H9 (cell line): Measurements from ENCODE around the gene MBTPS1. TPM values are rescaled to one million over a fixed set of nuclear protein-coding genes. Genes with fewer than 3 reads are reported as not detected.

ENCODE experiments used
- DNase-seq: peaks from one replicate; pipeline ENCODE4 v3.0.0-alpha.2; 2017
- H2AFZ ChIP-seq: one replicate; pipeline ENCODE4 v1.6.1; 2013; ENCODE audit warnings: mild to moderate bottlenecking, low read length, control low read depth, moderate library complexity
- H2AK5ac ChIP-seq: 2 replicates; pipeline ENCODE4 v1.6.1; 2013; ENCODE audit warnings: low read length, control low read depth, mixed read lengths; ENCODE audit not compliant: insufficient read length
- H2BK120ac ChIP-seq: one replicate; pipeline ENCODE4 v1.6.1; 2013; ENCODE audit warnings: low read depth, mild to moderate bottlenecking, low read length, control low read depth, inconsistent platforms; ENCODE audit not compliant: poor library complexity, severe bottlenecking
- H2BK12ac ChIP-seq: 2 replicates; pipeline ENCODE4 v1.6.1; 2013; ENCODE audit warnings: low read length, control low read depth, mixed read lengths, low read depth; ENCODE audit not compliant: insufficient read length
- H2BK15ac ChIP-seq: 2 replicates; pipeline ENCODE4 v1.6.1; 2013; ENCODE audit warnings: low read depth, low read length, control low read depth
- H2BK20ac ChIP-seq: one replicate; pipeline ENCODE4 v1.6.1; 2013; ENCODE audit warnings: low read depth, mild to moderate bottlenecking, low read length, control low read depth, inconsistent platforms; ENCODE audit not compliant: poor library complexity, severe bottlenecking
- H2BK5ac ChIP-seq: 2 replicates; pipeline ENCODE4 v1.6.1; 2013; ENCODE audit warnings: low read length, control low read depth, mixed read lengths; ENCODE audit not compliant: insufficient read length
- H3K14ac ChIP-seq: 2 replicates; pipeline ENCODE4 v1.6.1; 2013; ENCODE audit warnings: low read length, control low read depth; ENCODE audit not compliant: insufficient read depth
- H3K18ac ChIP-seq: 2 replicates; pipeline ENCODE4 v1.6.1; 2013; ENCODE audit warnings: low read depth, mild to moderate bottlenecking, mixed read lengths, low read length, control low read depth; ENCODE audit not compliant: insufficient read length
- H3K23ac ChIP-seq: 2 replicates; pipeline ENCODE4 v1.6.1; 2013; ENCODE audit warnings: low read length, control low read depth, mixed read lengths, low read depth; ENCODE audit not compliant: insufficient read length
- H3K23me2 ChIP-seq: 2 replicates; pipeline ENCODE4 v1.6.1; 2013; ENCODE audit warnings: low read depth, mild to moderate bottlenecking, mixed read lengths, low read length, control low read depth; ENCODE audit not compliant: insufficient read length, poor library complexity, severe bottlenecking
- H3K27ac ChIP-seq: 2 replicates; pipeline ENCODE4 v1.5.1; 2013; ENCODE audit warnings: low read length, control low read depth, mixed read lengths, low read depth; ENCODE audit not compliant: insufficient read length
- H3K27me3 ChIP-seq: 2 replicates; pipeline ENCODE4 v1.6.1; 2013; ENCODE audit warnings: low read length, control low read depth, inconsistent platforms; ENCODE audit not compliant: insufficient read depth
- H3K4ac ChIP-seq: 2 replicates; pipeline ENCODE4 v1.6.1; 2013; ENCODE audit warnings: low read depth, mild to moderate bottlenecking, control low read depth, inconsistent platforms, low read length, moderate library complexity
- H3K4me1 ChIP-seq: 2 replicates; pipeline ENCODE4 v1.6.1; 2013; ENCODE audit warnings: low read length, control low read depth, inconsistent platforms; ENCODE audit not compliant: insufficient read depth
- H3K4me2 ChIP-seq: 2 replicates; pipeline ENCODE4 v1.6.1; 2013; ENCODE audit warnings: low read length, control low read depth, mixed read lengths; ENCODE audit not compliant: insufficient read length, insufficient read depth
- H3K56ac ChIP-seq: 2 replicates; pipeline ENCODE4 v1.6.1; 2013; ENCODE audit warnings: low read depth, mild to moderate bottlenecking, mixed read lengths, low read length, control low read depth; ENCODE audit not compliant: insufficient read length
- H3K79me1 ChIP-seq: 2 replicates; pipeline ENCODE4 v1.6.1; 2013; ENCODE audit warnings: low read depth, mild to moderate bottlenecking, moderate library complexity, low read length, control low read depth, inconsistent platforms; ENCODE audit not compliant: insufficient read depth, poor library complexity, severe bottlenecking
- H3K79me2 ChIP-seq: 2 replicates; pipeline ENCODE4 v1.6.1; 2013; ENCODE audit warnings: low read length, control low read depth, inconsistent platforms; ENCODE audit not compliant: insufficient read depth
- H3K9ac ChIP-seq: 2 replicates; pipeline ENCODE4 v1.6.1; 2013; ENCODE audit warnings: low read length, control low read depth, mixed read lengths; ENCODE audit not compliant: insufficient read length; ENCODE audit errors: extremely low read depth
- H3K9me3 ChIP-seq: one replicate; pipeline ENCODE4 v1.6.1; 2013; ENCODE audit warnings: low read depth, low read length, inconsistent platforms; ENCODE audit not compliant: control insufficient read depth
- H3T11ph ChIP-seq: one replicate; pipeline ENCODE4 v1.6.1; 2013; ENCODE audit warnings: mild to moderate bottlenecking, low read length, control low read depth, inconsistent platforms
- H4K20me1 ChIP-seq: one replicate; pipeline ENCODE4 v1.6.1; 2013; ENCODE audit not compliant: control insufficient read depth, insufficient read length, insufficient read depth
- H4K5ac ChIP-seq: 2 replicates; pipeline ENCODE4 v1.6.1; 2013; ENCODE audit warnings: low read depth, mild to moderate bottlenecking, mixed read lengths, low read length, control low read depth; ENCODE audit not compliant: insufficient read length
- H4K8ac ChIP-seq: replicated peaks from 2 replicates; pipeline ENCODE4 v1.6.1; 2013; ENCODE audit warnings: low read length, control low read depth, mixed read lengths, low read depth; ENCODE audit not compliant: insufficient read length
- H4K91ac ChIP-seq: 2 replicates; pipeline ENCODE4 v1.6.1; 2013; ENCODE audit warnings: low read depth, mild to moderate bottlenecking, moderate library complexity, mixed read lengths, low read length, control low read depth; ENCODE audit not compliant: insufficient read length
- H3K27ac Mint-ChIP-seq, 3 experiments: 2 replicates in 2 of 3; 3 replicates in 1 of 3; pipeline ENCODE4 v1.8.0; 2020 to 2021; ENCODE audit warnings: mixed read lengths in 3 of 3, mild to moderate bottlenecking in 1 of 3, moderate library complexity in 1 of 3
- H3K27me3 Mint-ChIP-seq: 2 replicates; pipeline ENCODE4 v1.8.0; 2021; ENCODE audit warnings: low read depth, mild to moderate bottlenecking, moderate library complexity, mixed read lengths
- H3K36me3 Mint-ChIP-seq, 3 experiments: 2 replicates in 2 of 3; 3 replicates in 1 of 3; pipeline ENCODE4 v1.8.0; 2020 to 2021; ENCODE audit warnings: low read depth in 3 of 3, mixed read lengths in 3 of 3; ENCODE audit not compliant: insufficient read depth in 1 of 3
- H3K4me1 Mint-ChIP-seq, 2 experiments: 2 replicates each; pipeline ENCODE4 v1.8.0; 2020; ENCODE audit warnings: mixed read lengths in 2 of 2
- H3K4me3 Mint-ChIP-seq, 2 experiments: 2 replicates in 1 of 2; 3 replicates in 1 of 2; pipeline ENCODE4 v1.8.0; 2020 to 2021; ENCODE audit warnings: mild to moderate bottlenecking in 2 of 2, mixed read lengths in 2 of 2, moderate library complexity in 1 of 2
- H3K9me3 Mint-ChIP-seq, 2 experiments: 2 replicates in 1 of 2; 3 replicates in 1 of 2; pipeline ENCODE4 v1.8.0; 2020; ENCODE audit warnings: mild to moderate bottlenecking in 2 of 2, mixed read lengths in 2 of 2, moderate library complexity in 1 of 2
- CTCF ChIP-seq: fragments of 200-600 bp; sonication (generic); conservative IDR thresholded peaks from 3 replicates; pipeline ENCODE4 v1.8.0; 2021; ENCODE audit warnings: antibody characterized with exemption, mild to moderate bottlenecking
- WGBS: extraction: QIAGEN DNeasy Blood & Tissue Kit; methylation state at CpG from one replicate; pipeline ENCODE4 v1.1.7; 2013; ENCODE audit warnings: missing lambda C conversion rate, low lambda C conversion rate, mixed read lengths; ENCODE audit not compliant: insufficient read length; ENCODE audit errors: extremely low coverage; 5-methylcytosine and 5-hydroxymethylcytosine counted together
- total RNA-seq: library from RNA; stranded (reverse); gene quantifications from 2 replicates; pipeline ENCODE4 v1.2.1, GENCODE V29; 2021

MBTPS1 gene
- total RNA-seq, 1 experiment from 2014 or later = 48.7 TPM

GRCh38 chr16:84007965-84008364 lies 108.8 kb downstream of the MBTPS1 start:
- H3K4me2 ChIP-seq = no peak overlapping the region
- H4K20me1 ChIP-seq = no peaks in the 10 kb centered on the region
- H2AFZ ChIP-seq = no peak overlapping the region
- no peak overlapping the region for H2AK5ac ChIP-seq
- H3K23me2 ChIP-seq = no peaks in the 10 kb centered on the region
- H3K23ac ChIP-seq = no peak overlapping the region
- Mint-ChIP-seq H3K9me3 (no peaks in the 10 kb centered on the region), H3K27ac (no peak overlapping the region), H3K4me1 (no peaks in the 10 kb centered on the region), H3K4me3 (no peak overlapping the region), H3K27me3 (peaks cover 17% of the 10 kb centered on the region), H3K36me3 (no peaks in the 10 kb centered on the region)
- H2BK15ac ChIP-seq = no peak overlapping the region
- no peak overlapping the region for H3K4ac ChIP-seq
- no peak overlapping the region for H3K27ac ChIP-seq
- H3K4me1 ChIP-seq = no peaks in the 10 kb centered on the region
- no peak overlapping the region for H3T11ph ChIP-seq
- no peak for TF ChIP-seq CTCF
- H2BK12ac ChIP-seq = no peak overlapping the region
- H4K91ac ChIP-seq = no peak overlapping the region
- no peak overlapping the region for H4K5ac ChIP-seq
- no peak overlapping the region for H2BK20ac ChIP-seq
- no peaks in the 10 kb centered on the region for H3K9me3 ChIP-seq
- no peak for DNase-seq
- H3K27me3 ChIP-seq = no peaks in the 10 kb centered on the region
- no peak overlapping the region for H2BK120ac ChIP-seq
- H3K14ac ChIP-seq = no peak overlapping the region
- no peak overlapping the region for H3K56ac ChIP-seq
- H4K8ac ChIP-seq = no peak overlapping the region
- no peaks in the 10 kb centered on the region for H3K79me1 ChIP-seq
- no peaks in the 10 kb centered on the region for H3K79me2 ChIP-seq
- H3K9ac ChIP-seq = no peak overlapping the region
- H3K18ac ChIP-seq = no peak overlapping the region
- no peak overlapping the region for H2BK5ac ChIP-seq
- WGBS = no CpG with 5 or more reads among the region's 8 CpGs
